K562 (cell line): Measurements from ENCODE around the gene PLEKHF1. TPM values are rescaled to one million over a fixed set of nuclear protein-coding genes. Genes with fewer than 3 reads are reported as not detected.

Experiments used
- COPS2 ChIP-seq: fragments of 450-650 bp; conservative IDR thresholded peaks from 2 replicates; pipeline ENCODE4 v1.6.1; 2016; ENCODE audit warnings: mild to moderate bottlenecking, moderate library complexity
- CXXC5 ChIP-seq: fragments of 250-450 bp; sonication (Bioruptor Pico); IDR thresholded peaks from 2 replicates; pipeline ENCODE4 v1.8.0; 2022; ENCODE audit warnings: inconsistent platforms, mild to moderate bottlenecking, moderate library complexity
- DNMT1 ChIP-seq: fragments of 450-650 bp; IDR thresholded peaks from 2 replicates; pipeline ENCODE4 v1.6.1; 2016; ENCODE audit warnings: antibody characterized with exemption, mild to moderate bottlenecking
- EHMT2 ChIP-seq: fragments of 450-650 bp; IDR thresholded peaks from 2 replicates; pipeline ENCODE4 v1.6.1; 2018; ENCODE audit warnings: antibody characterized with exemption
- HDAC1 ChIP-seq, 2 experiments: fragments of 450-650 bp; IDR thresholded peaks; 2 replicates each; pipeline ENCODE4 v1.6.1; 2016 to 2017; ENCODE audit warnings: inconsistent platforms in 1 of 2, mild to moderate bottlenecking in 1 of 2, moderate library complexity in 1 of 2
- HNRNPH1 ChIP-seq: fragments of 200-400 bp; formaldehyde crosslinking; optimal IDR thresholded peaks from 2 replicates; pipeline ENCODE3; 2017; ENCODE audit warnings: low read depth, mild to moderate bottlenecking, low read length, moderate library complexity
- KDM5B ChIP-seq: fragments of 200-600 bp; sonication (generic); IDR thresholded peaks from 2 replicates; pipeline ENCODE4 v1.6.1; 2012; ENCODE audit warnings: low read depth, mild to moderate bottlenecking, moderate library complexity, low read length, control low read depth, inconsistent platforms; ENCODE audit not compliant: insufficient replicate concordance
- NEUROD1 ChIP-seq: fragments of 150-350 bp; IDR thresholded peaks from 2 replicates; pipeline ENCODE4 v1.6.1; 2014; ENCODE audit warnings: borderline replicate concordance, low read length, low read depth; ENCODE audit not compliant: partially characterized antibody
- NFATC3 ChIP-seq: fragments of 450-650 bp; IDR thresholded peaks from 2 replicates; pipeline ENCODE4 v1.6.1; 2017; ENCODE audit warnings: mild to moderate bottlenecking
- NFYB ChIP-seq: IDR thresholded peaks from 2 replicates; pipeline ENCODE4 v1.6.1; 2011; ENCODE audit warnings: mild to moderate bottlenecking, moderate library complexity; ENCODE audit not compliant: insufficient read length; ENCODE audit errors: extremely low read depth
- SIN3B ChIP-seq: fragments of 450-650 bp; IDR thresholded peaks from 2 replicates; pipeline ENCODE4 v1.6.1; 2017; ENCODE audit warnings: low read depth, mild to moderate bottlenecking, moderate library complexity
- SLC30A9 ChIP-seq: fragments of 250-450 bp; sonication (Bioruptor Pico); IDR thresholded peaks from 2 replicates; pipeline ENCODE4 v1.8.0; 2022; ENCODE audit warnings: mild to moderate bottlenecking, moderate library complexity
- SMAD1 ChIP-seq: fragments of 150-350 bp; IDR thresholded peaks from 2 replicates; pipeline ENCODE4 v1.6.1; 2014; ENCODE audit warnings: low read length, low read depth; ENCODE audit not compliant: partially characterized antibody
- SMAD3 ChIP-seq: fragments of 450-650 bp; formaldehyde crosslinking; conservative IDR thresholded peaks from 2 replicates; pipeline ENCODE4 v1.4.0; 2020; ENCODE audit warnings: mild to moderate bottlenecking
- SRSF1 ChIP-seq: fragments of 200-400 bp; formaldehyde crosslinking; IDR thresholded peaks from 2 replicates; pipeline ENCODE4 v1.6.1; 2017; ENCODE audit warnings: mild to moderate bottlenecking, low read depth, low read length, moderate library complexity
- TEAD2 ChIP-seq: fragments of 450-650 bp; IDR thresholded peaks from 2 replicates; pipeline ENCODE4 v1.6.1; 2016; ENCODE audit warnings: missing genetic modification characterization, control low read depth, missing compliant biosample characterization
- XRCC4 ChIP-seq: IDR thresholded peaks from one replicate; pipeline ENCODE4 v1.6.1; 2011; ENCODE audit not compliant: insufficient read depth, insufficient read length; ENCODE audit errors: extremely low read depth
- ZNF316 ChIP-seq: fragments of 450-650 bp; IDR thresholded peaks from 2 replicates; pipeline ENCODE4 v1.6.1; 2016
- polyA plus RNA-seq, 8 experiments: library from polyadenylated mRNA; depleted of rRNA in 4 of 8; stranded (reverse) in 5 of 8; unstranded in 3 of 8; fragments of >200 nt; fragmentation: Nextera tagmentation in 2 of 8; fragmentation: Illumina TruSeq in 1 of 8; extraction: Ambion mirVana in 2 of 8; extraction: Trizol in 1 of 8; gene quantifications; 2 replicates each; pipeline versions ENCODE4 v1.2.1 to v1.2.3, GENCODE V29; 2011 to 2014; ENCODE audit warnings: inconsistent platforms in 1 of 8, missing spikeins in 1 of 8
- total RNA-seq, 7 experiments: library from RNA; depleted of rRNA in 6 of 7; stranded (reverse); fragments of >200 nt in 6 of 7; fragmentation: Illumina TruSeq in 2 of 7; extraction: Trizol in 2 of 7; gene quantifications; 2 replicates each; pipeline versions ENCODE4 v1.2.1 to v1.2.3, GENCODE V29; 2011 to 2021; ENCODE audit warnings: low replicate concordance in 1 of 7
- TF ChIP-seq, protein P1 (sequence below): fragments of 250-450 bp; sonication (Bioruptor Pico); IDR thresholded peaks from 2 replicates; pipeline ENCODE4 v1.5.0; 2020; ENCODE audit warnings: mild to moderate bottlenecking, borderline replicate concordance
- TF ChIP-seq, protein P2 (sequence below): fragments of 250-450 bp; sonication (Bioruptor Pico); IDR thresholded peaks from 2 replicates; pipeline ENCODE4 v1.8.0; 2022; ENCODE audit warnings: inconsistent platforms, mild to moderate bottlenecking, moderate library complexity, borderline replicate concordance
- TF ChIP-seq, protein P3 (sequence below): IDR thresholded peaks from 2 replicates; pipeline ENCODE4 v1.6.1; 2011; ENCODE audit not compliant: insufficient read length; ENCODE audit errors: extremely low read depth
- TF ChIP-seq, protein P4 (sequence below): sonication (generic); formaldehyde crosslinking; IDR thresholded peaks from 2 replicates; pipeline ENCODE4 v1.9.0; 2022; ENCODE audit warnings: mild to moderate bottlenecking, missing genetic modification reagents
- TF ChIP-seq, protein P5 (sequence below), 2 experiments: fragments of 450-650 bp; IDR thresholded peaks; 2 replicates each; pipeline ENCODE4 v1.6.1; 2016

PLEKHF1 gene
- total and polyA plus RNA-seq, 9 of the 15 experiments (the other 6 are each of a cell fraction or from before 2014, with no cell fraction given) = 0.07 to 13.4 (median 3.9) TPM; not detected in 1

DNA sequence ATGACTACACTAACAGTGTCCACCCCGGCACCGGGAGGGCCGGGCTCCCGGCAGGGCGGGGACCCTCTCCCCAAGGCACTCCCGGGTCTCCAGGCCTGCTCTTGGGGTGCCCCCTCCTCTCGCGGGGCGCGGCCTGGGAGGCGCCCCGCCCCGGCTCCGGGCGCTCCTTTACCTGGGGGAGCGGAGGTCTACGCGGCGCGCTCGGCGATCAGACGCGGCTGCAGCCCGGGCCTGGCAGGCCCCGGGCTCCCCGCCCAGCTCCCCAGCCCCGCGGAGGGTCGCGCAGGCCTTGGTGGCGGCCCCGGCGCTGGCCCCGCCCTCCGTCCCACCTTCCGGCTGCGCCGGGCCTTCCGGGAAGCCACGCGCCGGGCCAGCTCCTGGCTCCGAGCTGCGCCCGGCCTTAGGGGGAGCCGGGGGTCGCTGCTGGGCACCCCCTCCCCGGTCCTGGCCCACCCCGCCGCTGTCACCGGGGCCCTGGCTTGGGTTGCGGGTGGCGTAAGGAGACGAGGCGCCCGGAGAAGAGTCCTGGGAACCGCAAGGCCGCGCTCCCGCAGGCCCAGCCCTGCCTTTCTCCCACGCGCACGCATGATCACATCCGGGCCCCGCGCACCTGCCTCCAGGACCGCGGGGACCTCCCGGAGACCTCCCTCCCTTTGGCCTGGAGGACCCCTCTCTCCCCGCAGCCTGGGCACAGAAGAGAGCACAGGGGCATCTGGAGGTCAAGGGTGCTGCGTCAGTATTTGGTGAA lies 49.9 kb downstream of the PLEKHF1 start, which contains the start of gene C19orf12 (continued):
- no peak for TF ChIP-seq HNRNPH1
- no peak for TF ChIP-seq SRSF1
- no peak for TF ChIP-seq NFATC3
- TF ChIP-seq ZNF316 = no peak; the same call in 1 of the 2 replicates
- TF ChIP-seq HDAC1 (IDR thresholded peaks at IDR 0.05) = peak in 1 of 2 experiments; percentile 70; a peak in 2 of 4 replicates
- TF ChIP-seq, protein P1, sequence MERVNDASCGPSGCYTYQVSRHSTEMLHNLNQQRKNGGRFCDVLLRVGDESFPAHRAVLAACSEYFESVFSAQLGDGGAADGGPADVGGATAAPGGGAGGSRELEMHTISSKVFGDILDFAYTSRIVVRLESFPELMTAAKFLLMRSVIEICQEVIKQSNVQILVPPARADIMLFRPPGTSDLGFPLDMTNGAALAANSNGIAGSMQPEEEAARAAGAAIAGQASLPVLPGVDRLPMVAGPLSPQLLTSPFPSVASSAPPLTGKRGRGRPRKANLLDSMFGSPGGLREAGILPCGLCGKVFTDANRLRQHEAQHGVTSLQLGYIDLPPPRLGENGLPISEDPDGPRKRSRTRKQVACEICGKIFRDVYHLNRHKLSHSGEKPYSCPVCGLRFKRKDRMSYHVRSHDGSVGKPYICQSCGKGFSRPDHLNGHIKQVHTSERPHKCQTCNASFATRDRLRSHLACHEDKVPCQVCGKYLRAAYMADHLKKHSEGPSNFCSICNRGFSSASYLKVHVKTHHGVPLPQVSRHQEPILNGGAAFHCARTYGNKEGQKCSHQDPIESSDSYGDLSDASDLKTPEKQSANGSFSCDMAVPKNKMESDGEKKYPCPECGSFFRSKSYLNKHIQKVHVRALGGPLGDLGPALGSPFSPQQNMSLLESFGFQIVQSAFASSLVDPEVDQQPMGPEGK = no peak
- peak; percentile 51; the same call in 1 of the 2 replicates for TF ChIP-seq SIN3B
- TF ChIP-seq DNMT1 = no peak
- TF ChIP-seq SMAD3 (CRISPR knock-in tag) = no peak
- TF ChIP-seq, protein P2, sequence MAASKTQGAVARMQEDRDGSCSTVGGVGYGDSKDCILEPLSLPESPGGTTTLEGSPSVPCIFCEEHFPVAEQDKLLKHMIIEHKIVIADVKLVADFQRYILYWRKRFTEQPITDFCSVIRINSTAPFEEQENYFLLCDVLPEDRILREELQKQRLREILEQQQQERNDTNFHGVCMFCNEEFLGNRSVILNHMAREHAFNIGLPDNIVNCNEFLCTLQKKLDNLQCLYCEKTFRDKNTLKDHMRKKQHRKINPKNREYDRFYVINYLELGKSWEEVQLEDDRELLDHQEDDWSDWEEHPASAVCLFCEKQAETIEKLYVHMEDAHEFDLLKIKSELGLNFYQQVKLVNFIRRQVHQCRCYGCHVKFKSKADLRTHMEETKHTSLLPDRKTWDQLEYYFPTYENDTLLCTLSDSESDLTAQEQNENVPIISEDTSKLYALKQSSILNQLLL (CRISPR knock-in tag) = no peak
- no peak for TF ChIP-seq XRCC4
- no peak for TF ChIP-seq SLC30A9 (CRISPR knock-in tag)
- TF ChIP-seq, protein P3, sequence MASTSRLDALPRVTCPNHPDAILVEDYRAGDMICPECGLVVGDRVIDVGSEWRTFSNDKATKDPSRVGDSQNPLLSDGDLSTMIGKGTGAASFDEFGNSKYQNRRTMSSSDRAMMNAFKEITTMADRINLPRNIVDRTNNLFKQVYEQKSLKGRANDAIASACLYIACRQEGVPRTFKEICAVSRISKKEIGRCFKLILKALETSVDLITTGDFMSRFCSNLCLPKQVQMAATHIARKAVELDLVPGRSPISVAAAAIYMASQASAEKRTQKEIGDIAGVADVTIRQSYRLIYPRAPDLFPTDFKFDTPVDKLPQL = no peak
- TF ChIP-seq NFYB = no peak
- TF ChIP-seq CXXC5 (CRISPR knock-in tag) = peak; percentile 71; the same call in 1 of the 2 replicates
- peak; percentile 90 for TF ChIP-seq KDM5B
- TF ChIP-seq NEUROD1 = no peak
- TF ChIP-seq, protein P4, sequence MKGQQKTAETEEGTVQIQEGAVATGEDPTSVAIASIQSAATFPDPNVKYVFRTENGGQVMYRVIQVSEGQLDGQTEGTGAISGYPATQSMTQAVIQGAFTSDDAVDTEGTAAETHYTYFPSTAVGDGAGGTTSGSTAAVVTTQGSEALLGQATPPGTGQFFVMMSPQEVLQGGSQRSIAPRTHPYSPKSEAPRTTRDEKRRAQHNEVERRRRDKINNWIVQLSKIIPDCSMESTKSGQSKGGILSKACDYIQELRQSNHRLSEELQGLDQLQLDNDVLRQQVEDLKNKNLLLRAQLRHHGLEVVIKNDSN (CRISPR knock-in tag) = 0 out of 2 replicates have a peak, but pooled peaks have one; percentile 15
- peak; percentile 49 for TF ChIP-seq SMAD1
- no peak for TF ChIP-seq EHMT2
- TF ChIP-seq COPS2 = no peak
- TF ChIP-seq TEAD2 (tag) = no peak
- TF ChIP-seq, protein P5, sequence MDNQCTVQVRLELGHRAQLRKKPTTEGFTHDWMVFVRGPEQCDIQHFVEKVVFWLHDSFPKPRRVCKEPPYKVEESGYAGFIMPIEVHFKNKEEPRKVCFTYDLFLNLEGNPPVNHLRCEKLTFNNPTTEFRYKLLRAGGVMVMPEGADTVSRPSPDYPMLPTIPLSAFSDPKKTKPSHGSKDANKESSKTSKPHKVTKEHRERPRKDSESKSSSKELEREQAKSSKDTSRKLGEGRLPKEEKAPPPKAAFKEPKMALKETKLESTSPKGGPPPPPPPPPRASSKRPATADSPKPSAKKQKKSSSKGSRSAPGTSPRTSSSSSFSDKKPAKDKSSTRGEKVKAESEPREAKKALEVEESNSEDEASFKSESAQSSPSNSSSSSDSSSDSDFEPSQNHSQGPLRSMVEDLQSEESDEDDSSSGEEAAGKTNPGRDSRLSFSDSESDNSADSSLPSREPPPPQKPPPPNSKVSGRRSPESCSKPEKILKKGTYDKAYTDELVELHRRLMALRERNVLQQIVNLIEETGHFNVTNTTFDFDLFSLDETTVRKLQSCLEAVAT (IDR thresholded peaks at IDR 0.05) = no peak
